OCI-LY1 (cell line): Measurements from ENCODE around the gene TMEM200C.
A peak's percentile ranks its signal among the peaks of the same experiment; 100 is the strongest.

ENCODE experiments used
- H2AFZ ChIP-seq: fragments of 200-600 bp; sonication (generic), shearing (Covaris generic); 2 replicates; pipeline ENCODE4 v1.6.0; 2014; ENCODE audit warnings: antibody characterized with exemption, mild to moderate bottlenecking, low read length
- H3F3A ChIP-seq: fragments of 200-600 bp; sonication (generic), shearing (Covaris generic); 2 replicates; pipeline ENCODE4 v1.6.0; 2014; ENCODE audit warnings: mild to moderate bottlenecking, antibody characterized with exemption, low read length, moderate library complexity; ENCODE audit not compliant: insufficient read depth
- H3K27ac ChIP-seq: fragments of 200-600 bp; sonication (generic); 2 replicates; pipeline ENCODE4 v1.5.1; 2014; ENCODE audit warnings: low read length, mixed run types, mild to moderate bottlenecking, low read depth; ENCODE audit not compliant: poor library complexity, severe bottlenecking
- H3K27me3 ChIP-seq: fragments of 200-600 bp; sonication (generic); 2 replicates; pipeline ENCODE4 v1.6.0; 2014; ENCODE audit warnings: antibody characterized with exemption, mild to moderate bottlenecking, low read length, moderate library complexity; ENCODE audit not compliant: insufficient read depth
- H3K36me3 ChIP-seq: fragments of 200-600 bp; sonication (generic); 2 replicates; pipeline ENCODE4 v1.6.1; 2014; ENCODE audit warnings: mild to moderate bottlenecking, antibody characterized with exemption, low read length, moderate library complexity, mixed read lengths; ENCODE audit not compliant: insufficient read depth
- H3K4me1 ChIP-seq: fragments of 200-600 bp; sonication (generic); 2 replicates; pipeline ENCODE4 v1.5.1; 2014; ENCODE audit warnings: mild to moderate bottlenecking, low read length, moderate library complexity; ENCODE audit not compliant: insufficient read depth, severe bottlenecking
- H3K4me2 ChIP-seq: fragments of 200-600 bp; sonication (generic), shearing (Covaris generic); 2 replicates; pipeline ENCODE4 v1.6.1; 2014; ENCODE audit warnings: low read length
- H3K4me3 ChIP-seq: fragments of 200-600 bp; sonication (generic); 2 replicates; pipeline ENCODE4 v1.5.1; 2014; ENCODE audit warnings: low read length, low read depth, mild to moderate bottlenecking, mixed read lengths; ENCODE audit not compliant: poor library complexity, severe bottlenecking
- H3K79me2 ChIP-seq: fragments of 200-600 bp; shearing (Covaris generic); 2 replicates; pipeline ENCODE4 v1.6.1; 2016; ENCODE audit warnings: mixed run types, low read length, mixed read lengths; ENCODE audit not compliant: insufficient read depth
- H3K9ac ChIP-seq: fragments of 200-600 bp; sonication (generic), shearing (Covaris generic); 2 replicates; pipeline ENCODE4 v1.6.1; 2014; ENCODE audit warnings: mild to moderate bottlenecking, low read length, mixed read lengths
- H3K9me2 ChIP-seq: fragments of 200-600 bp; sonication (generic), shearing (Covaris generic); 2 replicates; pipeline ENCODE4 v1.6.1; 2014; ENCODE audit warnings: low read depth, mild to moderate bottlenecking, low read length, mixed read lengths
- H3K9me3 ChIP-seq: fragments of 200-600 bp; shearing (Covaris generic); 2 replicates; pipeline ENCODE4 v1.6.1; 2014; ENCODE audit warnings: low read length, mixed read lengths
- H4K20me1 ChIP-seq: fragments of 200-600 bp; sonication (generic), shearing (Covaris generic); 2 replicates; pipeline ENCODE4 v1.6.0; 2016; ENCODE audit warnings: mild to moderate bottlenecking, low read length; ENCODE audit not compliant: insufficient read depth
- EZH2 ChIP-seq: fragments of 200-600 bp; sonication (generic), shearing (Covaris generic); IDR thresholded peaks from 2 replicates; pipeline ENCODE4 v1.8.0; 2017; ENCODE audit warnings: borderline replicate concordance, mixed run types, mild to moderate bottlenecking, antibody characterized with exemption, low read length, moderate library complexity, mixed read lengths
- TF ChIP-seq, protein P1 (sequence below): fragments of 200-600 bp; sonication (generic), shearing (Covaris generic); IDR thresholded peaks from 2 replicates; pipeline ENCODE4 v1.5.1; 2017; ENCODE audit warnings: mild to moderate bottlenecking, antibody characterized with exemption, low read length, moderate library complexity, mixed read lengths

Gene TMEM200C

DNA sequence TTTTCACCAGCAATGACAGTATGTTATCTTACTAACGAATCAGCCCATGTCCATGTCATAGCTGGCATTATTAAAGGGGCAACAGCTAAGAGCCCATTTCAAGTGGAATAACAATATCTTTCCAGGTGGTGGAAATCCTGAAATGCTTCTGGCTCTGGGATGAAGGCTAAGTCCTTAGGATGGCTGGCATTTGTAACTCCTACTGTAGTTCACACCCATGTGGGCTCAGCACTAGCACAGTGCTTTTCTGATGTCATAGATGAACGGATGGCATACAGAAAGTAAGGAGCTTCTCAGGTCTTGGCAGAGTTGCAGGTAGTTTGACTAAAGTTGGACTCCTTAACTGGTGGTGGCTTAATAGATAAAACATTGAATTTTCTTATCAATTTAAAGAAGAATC is 10.0 kb downstream of the TMEM200C start:
- no peaks in the 10 kb centered on the region for H3K4me1 ChIP-seq
- no peaks in the 10 kb centered on the region for H4K20me1 ChIP-seq
- no peak overlapping the region for H3K4me2 ChIP-seq
- no peak overlapping the region for H2AFZ ChIP-seq
- H3K4me3 ChIP-seq, result no peak overlapping the region
- H3K27me3 ChIP-seq, result no peaks in the 10 kb centered on the region; the same call in 1 of the 2 replicates
- H3K79me2 ChIP-seq, result no peaks in the 10 kb centered on the region
- H3K9me2 ChIP-seq, result no peaks in the 10 kb centered on the region
- H3K9me3 ChIP-seq, result no peaks in the 10 kb centered on the region
- H3K36me3 ChIP-seq, result no peaks in the 10 kb centered on the region
- H3K9ac ChIP-seq, result no peak overlapping the region
- TF ChIP-seq EZH2, result no peak
- TF ChIP-seq, protein P1, sequence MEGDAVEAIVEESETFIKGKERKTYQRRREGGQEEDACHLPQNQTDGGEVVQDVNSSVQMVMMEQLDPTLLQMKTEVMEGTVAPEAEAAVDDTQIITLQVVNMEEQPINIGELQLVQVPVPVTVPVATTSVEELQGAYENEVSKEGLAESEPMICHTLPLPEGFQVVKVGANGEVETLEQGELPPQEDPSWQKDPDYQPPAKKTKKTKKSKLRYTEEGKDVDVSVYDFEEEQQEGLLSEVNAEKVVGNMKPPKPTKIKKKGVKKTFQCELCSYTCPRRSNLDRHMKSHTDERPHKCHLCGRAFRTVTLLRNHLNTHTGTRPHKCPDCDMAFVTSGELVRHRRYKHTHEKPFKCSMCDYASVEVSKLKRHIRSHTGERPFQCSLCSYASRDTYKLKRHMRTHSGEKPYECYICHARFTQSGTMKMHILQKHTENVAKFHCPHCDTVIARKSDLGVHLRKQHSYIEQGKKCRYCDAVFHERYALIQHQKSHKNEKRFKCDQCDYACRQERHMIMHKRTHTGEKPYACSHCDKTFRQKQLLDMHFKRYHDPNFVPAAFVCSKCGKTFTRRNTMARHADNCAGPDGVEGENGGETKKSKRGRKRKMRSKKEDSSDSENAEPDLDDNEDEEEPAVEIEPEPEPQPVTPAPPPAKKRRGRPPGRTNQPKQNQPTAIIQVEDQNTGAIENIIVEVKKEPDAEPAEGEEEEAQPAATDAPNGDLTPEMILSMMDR, result no peak
- no peak overlapping the region for H3K27ac ChIP-seq
- no peaks in the 10 kb centered on the region for H3F3A ChIP-seq

DNA sequence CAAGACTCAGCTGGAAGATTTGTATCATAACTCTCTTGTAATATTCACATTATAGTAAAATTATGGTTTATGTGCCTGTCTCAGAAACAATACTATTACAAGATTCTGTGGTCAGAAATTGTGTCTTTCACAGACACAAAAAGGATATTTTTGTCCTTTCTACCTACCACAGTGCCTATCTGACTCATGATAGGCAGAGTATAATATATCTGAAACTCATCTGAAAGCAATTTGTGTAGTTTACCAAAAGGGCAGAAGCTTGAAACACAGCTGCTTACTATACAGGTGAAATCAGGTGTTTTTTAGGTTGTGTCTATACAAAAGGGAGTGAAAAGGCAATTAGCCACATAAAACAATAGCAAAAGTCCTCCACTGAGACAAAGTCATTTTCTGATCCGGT is 10.9 kb downstream of the TMEM200C start:
- no peaks in the 10 kb centered on the region for H3K27me3 ChIP-seq
- no peaks in the 10 kb centered on the region for H3K4me1 ChIP-seq
- no peaks in the 10 kb centered on the region for H3K36me3 ChIP-seq
- no peaks in the 10 kb centered on the region for H3K9me3 ChIP-seq
- no peak for TF ChIP-seq EZH2
- TF ChIP-seq, protein P1, result no peak
- no peak overlapping the region for H3K4me2 ChIP-seq
- no peak overlapping the region for H3K9ac ChIP-seq
- H2AFZ ChIP-seq, result no peak overlapping the region
- no peaks in the 10 kb centered on the region for H3F3A ChIP-seq
- no peaks in the 10 kb centered on the region for H4K20me1 ChIP-seq
- H3K27ac ChIP-seq, result no peak overlapping the region
- no peak overlapping the region for H3K4me3 ChIP-seq
- H3K79me2 ChIP-seq, result no peaks in the 10 kb centered on the region
- no peaks in the 10 kb centered on the region for H3K9me2 ChIP-seq

DNA sequence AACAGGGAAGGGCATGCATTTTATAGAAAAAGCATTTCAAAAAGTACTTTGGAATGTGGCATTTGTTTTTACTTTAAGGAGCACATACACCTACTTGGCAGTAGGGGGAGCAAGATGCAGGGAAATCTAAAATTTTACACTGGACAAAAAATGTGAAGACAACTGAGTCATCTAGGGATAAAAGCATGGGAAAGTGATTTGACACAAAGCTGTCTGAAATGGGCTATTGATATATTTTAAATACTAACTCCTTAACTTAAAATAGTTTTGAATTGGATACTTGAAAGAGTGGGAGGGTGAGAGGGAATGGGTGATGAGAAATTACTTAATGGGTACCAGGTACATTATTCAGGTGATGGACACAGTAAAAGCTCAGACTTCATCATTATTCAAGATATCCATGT is 15.8 kb downstream of the TMEM200C start:
- Histone ChIP-seq H3K9me3 (no peaks in the 10 kb centered on the region), H3K79me2 (no peaks in the 10 kb centered on the region), H3K4me2 (no peak overlapping the region), H2AFZ (no peak overlapping the region), H4K20me1 (no peaks in the 10 kb centered on the region), H3K9ac (no peak overlapping the region), H3K36me3 (no peaks in the 10 kb centered on the region), H3K27ac (no peak overlapping the region), H3K9me2 (no peaks in the 10 kb centered on the region), H3K27me3 (0 out of 2 replicates have a peak, but pooled peaks cover 4% of the 10 kb centered on the region), H3K4me1 (no peaks in the 10 kb centered on the region), H3K4me3 (no peak overlapping the region), H3F3A (no peaks in the 10 kb centered on the region)
- TF ChIP-seq, protein P1, result peak; percentile 87
- no peak for TF ChIP-seq EZH2
